NCI-H2196 (cell line): ENCODE results near the gene TUNAR.

Experiments used
- DNase-seq: peaks from one replicate; lab custom pipeline; 2025; ENCODE audit not compliant: unreplicated experiment; lab: John Stamatoyannopoulos, UW

TUNAR gene

DNA sequence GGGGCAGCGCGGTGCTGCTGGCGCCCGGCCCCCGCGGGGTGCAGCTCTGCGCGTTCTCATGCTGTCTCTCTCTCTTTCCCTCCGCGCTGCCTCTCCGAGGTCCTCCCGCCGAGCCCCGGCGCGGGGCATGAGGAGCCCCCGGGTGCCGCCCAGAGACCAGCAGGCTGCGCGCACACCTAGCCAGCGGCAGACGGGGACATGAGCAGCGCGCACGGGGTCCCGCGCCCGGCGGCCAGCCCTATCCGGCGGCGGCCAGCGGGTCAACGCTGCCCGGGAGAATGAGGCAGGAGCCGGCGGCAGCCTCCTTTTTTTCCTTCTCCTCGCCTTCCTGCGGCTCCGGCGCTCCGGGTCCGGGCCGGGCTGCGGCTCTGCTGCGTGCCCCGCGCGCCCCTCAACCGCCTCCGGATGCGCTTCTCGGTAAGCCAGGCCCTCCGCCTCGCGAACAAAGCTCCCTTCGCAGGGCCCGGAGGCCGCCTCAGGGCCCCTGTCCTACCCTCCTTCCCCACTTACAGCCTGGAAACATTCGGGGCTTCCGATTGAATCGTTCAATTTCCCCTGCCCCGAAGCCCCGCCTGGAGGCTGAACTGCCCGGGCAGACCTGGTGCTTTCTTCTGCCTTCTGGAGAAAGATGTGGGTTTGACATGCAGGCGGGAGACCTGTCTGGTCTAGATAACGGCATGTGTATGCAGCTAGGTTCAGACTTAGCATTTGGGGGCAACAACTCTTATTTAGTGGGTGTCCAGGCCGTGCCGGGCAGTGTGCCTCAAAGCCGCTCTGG lies at the start of gene TUNAR:
TUNAR (plus strand) TSS at position 72 of the 778 bp plus-strand sequence.
- DNase-seq = no peak

- no peak for DNase-seq
These were observed 47.9 kb upstream of the TUNAR start for GRCh38 chr14:95828649-95829265.

DNA sequence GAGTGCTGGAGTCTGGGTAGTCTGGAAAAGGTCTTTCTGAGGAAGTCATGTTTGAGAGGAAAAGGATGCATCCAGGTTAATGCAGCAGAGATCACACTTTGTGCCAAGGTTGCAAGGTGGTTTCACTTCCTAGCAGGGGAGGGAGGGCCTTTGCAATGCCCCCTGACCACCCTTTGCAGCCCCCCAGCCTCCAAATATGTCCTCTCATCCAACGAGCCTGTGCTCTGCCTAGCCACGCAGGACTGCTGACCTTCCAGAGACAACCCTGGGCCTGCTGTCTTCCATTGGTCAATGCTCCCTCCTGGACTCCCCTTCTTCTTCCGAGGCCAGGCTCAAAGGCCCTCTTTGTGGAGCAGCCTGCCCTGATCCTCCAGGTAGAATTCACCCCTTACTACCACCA lies 47.3 kb upstream of the TUNAR start:
- no peak for DNase-seq

- DNase-seq = no peak
These were observed 46.2 kb upstream of the TUNAR start for GRCh38 chr14:95830386-95830785.

DNA sequence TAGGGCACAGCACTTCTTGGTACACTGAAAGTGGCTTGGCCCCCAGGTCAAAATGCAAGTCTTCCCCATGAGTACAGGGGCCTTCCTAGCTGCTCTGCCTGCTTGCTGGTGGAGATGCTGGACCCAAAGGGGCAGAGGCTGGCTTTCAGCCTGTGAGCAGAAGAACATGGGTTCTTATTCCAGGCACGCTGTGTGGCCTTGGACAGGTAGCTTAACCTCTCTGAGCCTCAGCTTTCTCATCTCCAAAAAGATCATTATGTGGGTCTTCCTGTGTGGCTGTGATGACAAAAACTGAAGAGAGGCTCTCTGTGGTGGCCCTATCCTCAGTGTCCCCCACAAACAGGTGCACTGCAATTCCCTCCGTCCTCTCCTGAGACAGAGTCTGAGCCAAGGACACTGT lies 45.6 kb upstream of the TUNAR start:
- DNase-seq = no peak

DNA sequence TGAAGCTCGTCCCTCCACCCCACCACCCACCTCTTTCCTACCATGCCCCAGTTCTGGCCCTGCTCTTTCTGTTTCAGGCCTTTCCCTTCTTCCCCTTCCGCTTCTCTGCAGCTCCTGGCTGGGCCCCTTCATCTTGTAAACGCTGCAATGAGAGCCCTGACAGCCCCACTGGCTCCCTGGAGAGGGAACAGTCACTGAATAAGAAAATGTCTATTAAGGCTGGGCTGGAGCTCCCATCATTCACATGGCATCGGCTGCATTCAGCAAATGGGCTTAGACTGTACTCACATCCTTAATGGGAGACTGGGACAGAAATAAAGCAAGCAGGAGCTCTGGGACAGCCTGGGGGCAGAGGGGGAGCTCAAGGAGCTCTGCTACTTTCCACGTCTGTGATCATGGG lies 45.2 kb upstream of the TUNAR start:
- DNase-seq = no peak

DNA sequence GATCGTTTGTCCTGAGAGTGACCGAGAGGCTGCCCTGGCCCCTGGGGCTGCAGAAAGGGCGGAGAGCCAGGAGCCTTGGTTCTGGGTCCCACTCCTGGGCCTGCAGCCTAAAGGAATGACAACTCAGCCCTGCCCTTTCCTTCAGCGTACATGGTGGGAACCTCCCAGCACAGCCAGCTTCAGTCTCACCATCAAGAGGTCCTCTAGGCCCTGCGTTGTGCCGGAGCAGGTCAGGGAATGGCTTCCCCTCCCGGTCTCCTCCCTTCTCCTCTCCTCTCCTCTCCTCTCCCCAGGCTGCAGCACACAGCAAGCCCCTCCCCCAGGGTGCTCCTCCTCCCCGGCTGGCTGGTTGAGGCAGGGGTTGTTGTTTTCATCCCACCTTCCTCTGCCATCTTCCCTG lies 44.6 kb upstream of the TUNAR start:
- DNase-seq = no peak

DNA sequence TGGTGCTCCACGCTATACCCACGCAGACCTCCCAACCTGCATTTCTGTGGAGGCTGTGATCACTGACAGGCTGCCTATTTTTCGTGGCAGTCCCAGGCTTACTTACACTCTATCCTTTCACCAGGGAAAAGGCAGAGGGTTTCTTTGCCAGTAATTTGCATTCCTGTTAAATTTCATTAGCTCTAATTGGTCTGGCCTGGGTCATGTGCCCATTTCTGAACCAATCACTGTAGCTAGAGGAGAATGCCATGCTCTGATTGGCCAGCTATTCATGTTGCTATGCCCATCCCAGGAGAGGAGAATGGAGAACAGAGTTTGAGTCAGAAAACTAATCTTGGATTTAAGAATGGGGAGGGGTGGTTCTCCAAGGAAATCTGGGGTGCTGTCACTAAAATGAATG lies 43.2 kb upstream of the TUNAR start:
- DNase-seq = no peak

- no peak for DNase-seq
These were observed 42.1 kb upstream of the TUNAR start for GRCh38 chr14:95834496-95834895.

GRCh38 chr14:95835121-95835730 lies 41.4 kb upstream of the TUNAR start:
- no peak for DNase-seq

DNA sequence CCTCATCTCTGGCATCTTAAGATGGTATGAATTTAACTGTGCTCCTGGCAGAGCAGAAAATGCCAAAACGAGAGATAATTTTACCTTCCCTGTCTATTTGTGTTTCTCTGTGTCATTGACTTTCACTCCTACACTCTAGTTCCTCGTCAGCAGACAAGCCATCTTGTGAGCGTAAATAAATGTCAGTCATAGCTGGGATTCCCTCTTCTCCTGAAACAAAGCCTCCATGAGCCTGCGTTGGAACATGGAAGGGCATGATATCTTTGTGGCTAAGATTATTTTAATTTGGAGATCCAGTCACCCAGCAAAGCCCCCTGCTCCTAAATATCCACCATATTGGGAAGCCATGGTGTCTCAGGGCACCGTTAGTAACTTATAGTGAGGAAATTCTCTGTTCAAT lies 37.8 kb upstream of the TUNAR start:
- no peak for DNase-seq

DNA sequence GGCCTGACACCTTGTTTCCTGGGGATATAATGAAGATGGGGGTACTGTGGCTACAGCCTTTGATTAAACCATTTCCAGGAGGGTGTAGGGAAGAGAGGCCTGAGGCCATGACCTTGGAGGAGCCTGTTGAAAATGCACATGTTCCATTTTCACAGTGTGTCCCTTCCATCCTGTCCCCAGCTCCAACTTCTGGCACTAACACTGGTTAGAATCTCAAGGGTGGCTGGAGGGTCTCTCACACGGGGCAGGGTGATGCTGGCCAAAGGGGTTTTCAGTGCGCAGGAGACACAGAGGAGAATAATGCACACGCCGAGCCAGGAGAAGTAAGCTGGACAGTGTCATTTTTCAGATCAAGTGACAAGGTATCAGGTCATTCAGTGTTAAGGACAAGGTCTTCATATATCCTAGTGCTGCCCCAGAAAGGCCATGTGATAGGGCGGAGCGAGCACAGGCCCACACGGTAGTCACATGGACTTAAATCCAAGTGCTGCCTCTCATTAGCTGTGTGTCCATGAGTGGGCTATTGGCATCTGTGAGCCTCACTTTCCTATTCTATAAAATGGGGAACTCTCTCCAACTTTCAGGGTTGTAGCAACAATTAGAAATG lies 36.4 kb upstream of the TUNAR start:
- DNase-seq = no peak

DNA sequence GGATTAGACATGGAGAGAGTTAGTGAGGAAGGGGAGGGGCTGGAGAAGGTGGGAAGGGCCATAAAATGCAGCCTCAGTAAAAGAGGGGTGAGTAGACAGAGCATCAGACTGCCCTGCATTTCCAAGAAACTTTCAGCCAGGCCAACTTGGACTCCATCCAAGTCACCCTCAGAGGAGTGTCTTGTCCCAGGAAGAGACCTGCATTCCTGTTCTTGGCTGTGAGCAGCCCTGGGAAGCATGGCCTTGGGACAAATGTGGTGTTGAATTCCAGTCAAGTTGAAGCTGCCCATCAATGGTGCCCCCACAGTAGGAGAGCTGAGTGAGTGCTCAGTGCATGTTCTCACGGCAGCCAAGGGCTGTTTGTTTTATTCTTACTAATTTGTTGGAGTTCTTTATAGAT lies 35.0 kb upstream of the TUNAR start:
- DNase-seq = no peak

DNA sequence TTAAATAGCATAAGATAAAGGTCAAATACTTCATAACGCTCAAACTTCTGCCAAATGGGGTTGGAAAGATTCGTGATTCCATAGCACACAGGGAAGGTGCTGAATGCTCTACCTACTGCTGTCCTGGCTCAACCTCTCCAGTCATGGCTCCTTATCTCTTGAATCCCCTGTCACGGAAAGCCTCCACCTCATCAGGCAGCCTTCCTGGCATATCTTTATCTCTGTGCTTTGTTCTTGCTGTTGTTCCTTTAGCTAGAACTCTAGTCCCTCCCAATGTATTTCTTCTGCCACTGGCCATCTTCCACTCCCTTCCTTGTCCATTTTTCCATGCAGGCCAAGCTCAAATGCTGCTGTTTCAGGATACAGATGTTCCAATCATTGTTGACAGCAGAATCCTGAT lies 26.9 kb upstream of the TUNAR start:
- no peak for DNase-seq

- no peak for DNase-seq
These were observed 26.2 kb upstream of the TUNAR start for GRCh38 chr14:95850429-95850828.

DNA sequence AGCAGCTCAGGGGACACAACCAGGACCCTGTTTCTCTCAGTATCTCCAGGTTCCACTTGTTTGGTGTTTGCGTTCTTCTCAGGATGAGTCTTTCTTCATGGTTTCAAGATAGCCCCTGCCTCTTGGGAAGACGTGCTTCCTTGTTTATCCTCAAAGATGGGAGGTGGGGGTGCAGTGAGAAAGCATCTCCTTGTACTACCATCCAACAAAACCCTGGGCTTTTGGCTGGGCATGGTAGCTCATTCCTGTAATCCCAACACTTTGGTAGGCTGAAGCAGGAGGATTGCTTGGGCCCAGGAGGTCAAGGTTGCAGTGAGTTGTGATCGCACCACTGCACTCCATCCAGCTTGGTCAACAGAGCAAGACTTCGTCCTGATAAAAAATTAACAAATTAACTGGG lies 21.0 kb upstream of the TUNAR start:
- no peak for DNase-seq

DNA sequence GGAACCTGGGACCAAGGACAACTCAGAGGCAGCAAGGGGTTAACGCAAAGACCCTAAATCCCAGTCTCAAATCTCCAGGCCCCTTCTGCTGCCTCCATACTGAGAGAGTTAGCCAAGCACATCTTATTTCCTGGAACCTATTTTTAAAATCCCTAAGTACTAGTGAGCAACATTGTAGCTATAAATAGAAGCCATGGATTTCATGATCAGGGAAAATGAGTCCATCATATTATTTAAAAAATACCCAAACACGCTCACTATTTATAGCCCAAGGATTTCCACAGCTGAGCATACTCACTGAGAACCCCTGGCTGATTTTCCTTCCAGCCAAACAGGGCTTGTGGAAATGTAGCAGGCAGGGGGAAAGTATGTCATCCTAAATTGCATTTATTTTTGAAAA lies 19.4 kb upstream of the TUNAR start:
- DNase-seq = no peak

DNA sequence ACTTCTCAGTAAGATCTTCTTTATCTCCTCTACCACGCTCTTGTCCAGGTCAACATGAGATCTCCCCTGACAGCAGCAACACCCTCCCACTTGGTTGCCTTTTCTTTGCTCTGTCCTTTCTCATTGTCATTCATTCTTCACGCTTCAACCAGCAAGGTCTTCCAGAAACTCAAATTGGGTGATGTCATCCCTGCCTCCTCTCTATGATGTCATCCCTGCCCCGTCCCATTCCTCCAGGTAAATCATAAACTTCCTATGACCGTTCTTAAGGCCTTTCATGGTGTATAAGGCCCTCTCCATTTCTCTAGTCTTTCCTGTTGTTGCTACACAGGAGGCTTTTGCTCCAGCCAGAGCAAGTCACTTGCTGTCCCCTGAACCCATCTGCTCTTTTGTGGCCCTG lies 17.7 kb upstream of the TUNAR start:
- no peak for DNase-seq

GRCh38 chr14:95862243-95862642 lies 14.4 kb upstream of the TUNAR start:
- no peak for DNase-seq

GRCh38 chr14:95863295-95863694 lies 13.3 kb upstream of the TUNAR start:
- no peak for DNase-seq

- no peak for DNase-seq
These were observed 6.9 kb upstream of the TUNAR start for GRCh38 chr14:95869776-95870175.

DNA sequence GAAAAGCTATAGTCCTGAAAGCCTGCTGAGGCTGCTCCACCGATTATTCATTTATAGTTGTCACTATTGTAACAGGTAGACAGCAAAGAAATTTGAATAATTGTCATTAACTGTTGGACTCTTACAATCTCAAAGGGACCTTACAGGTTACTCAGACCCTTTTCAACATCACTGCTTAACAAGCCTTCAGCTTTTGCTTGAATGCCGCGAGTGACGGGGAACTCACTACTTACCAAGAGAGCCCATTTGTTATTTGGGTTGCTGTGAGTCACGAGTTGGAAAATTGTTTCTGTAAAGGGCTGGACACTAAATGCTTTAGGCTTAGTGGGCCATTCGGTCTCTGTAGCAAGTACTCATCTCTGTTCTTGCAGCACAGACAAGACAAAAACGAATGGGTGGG lies 5.9 kb upstream of the TUNAR start:
- no peak for DNase-seq
